Liver (tissue), 9 donors: ENCODE measurements around the gene TOMM20. TPM values are rescaled to one million over a fixed set of nuclear protein-coding genes. Genes with fewer than 3 reads are reported as not detected.

Experiments
- DNase-seq: peaks from one replicate; pipeline ENCODE4 v3.0.0-alpha.2; 2017; ENCODE audit warnings: low spot score
- H3K27ac ChIP-seq, 2 donors: one replicate each; pipeline ENCODE4 v1.7.0; 2013; ENCODE audit warnings: inconsistent platforms in 2 of 2, low read length in 2 of 2, control low read depth in 1 of 2, low read depth in 1 of 2, mild to moderate bottlenecking in 1 of 2
- H3K27me3 ChIP-seq, 4 donors: one replicate each; pipeline versions ENCODE4 v1.6.1 to v1.7.0; 2013; ENCODE audit warnings: low read length in 3 of 4, inconsistent platforms in 1 of 4, mild to moderate bottlenecking in 1 of 4, moderate library complexity in 1 of 4; ENCODE audit not compliant: control insufficient read depth in 4 of 4, insufficient read depth in 4 of 4
- H3K36me3 ChIP-seq, 4 donors: one replicate each; pipeline versions ENCODE4 v1.6.1 to v1.7.0; 2013; ENCODE audit warnings: low read length in 3 of 4, mild to moderate bottlenecking in 3 of 4, low read depth in 1 of 4, moderate library complexity in 1 of 4; ENCODE audit not compliant: control insufficient read depth in 4 of 4, insufficient read depth in 3 of 4
- H3K4me1 ChIP-seq, 4 donors: one replicate each; pipeline versions ENCODE4 v1.6.1 to v1.7.0; 2013; ENCODE audit warnings: low read length in 3 of 4, mild to moderate bottlenecking in 3 of 4, moderate library complexity in 1 of 4; ENCODE audit not compliant: control insufficient read depth in 4 of 4, insufficient read depth in 4 of 4
- H3K4me3 ChIP-seq, 3 donors: one replicate each; pipeline versions ENCODE4 v1.6.1 to v1.7.0; 2013; ENCODE audit warnings: low read length in 3 of 3, control low read depth in 1 of 3, low read depth in 1 of 3, mild to moderate bottlenecking in 1 of 3
- H3K9ac ChIP-seq, 2 donors: one replicate each; pipeline ENCODE4 v1.7.0; 2013; ENCODE audit warnings: low read length in 2 of 2, mild to moderate bottlenecking in 2 of 2, moderate library complexity in 2 of 2, control low read depth in 1 of 2, low read depth in 1 of 2
- H3K9me3 ChIP-seq, 4 donors: one replicate each; pipeline versions ENCODE4 v1.6.1 to v1.7.0; 2013; ENCODE audit warnings: low read length in 3 of 4; ENCODE audit not compliant: control insufficient read depth in 4 of 4
- ATF3 ChIP-seq: IDR thresholded peaks from 2 replicates; pipeline ENCODE4 v1.6.1; 2016; ENCODE audit warnings: antibody characterized with exemption
- CTCF ChIP-seq: fragments of 150-350 bp; IDR thresholded peaks from 2 replicates; pipeline ENCODE4 v1.5.1; 2017; ENCODE audit warnings: improper control_type of control experiment, low read depth, low read length; ENCODE audit not compliant: missing input control
- EGR1 ChIP-seq, 2 donors: IDR thresholded peaks; 2 replicates each; pipeline ENCODE4 v1.6.1; 2016 to 2018; ENCODE audit warnings: antibody characterized with exemption in 2 of 2, low read depth in 2 of 2
- FOXA1 ChIP-seq: IDR thresholded peaks from 2 replicates; pipeline ENCODE4 v1.6.1; 2016; ENCODE audit warnings: antibody characterized with exemption
- FOXA2 ChIP-seq: IDR thresholded peaks from 2 replicates; pipeline ENCODE4 v1.6.1; 2016; ENCODE audit warnings: antibody characterized with exemption
- GABPA ChIP-seq, 2 donors: IDR thresholded peaks in 1 of 2; conservative IDR thresholded peaks in 1 of 2; 2 replicates each; pipeline ENCODE4 v1.6.1; 2016; ENCODE audit warnings: antibody characterized with exemption in 2 of 2, mild to moderate bottlenecking in 1 of 2, moderate library complexity in 1 of 2
- HNF4A ChIP-seq, 2 donors: conservative IDR thresholded peaks; 2 replicates each; pipeline ENCODE4 v1.6.1; 2016; ENCODE audit warnings: antibody characterized with exemption in 2 of 2, mild to moderate bottlenecking in 2 of 2
- HNF4G ChIP-seq: IDR thresholded peaks from 2 replicates; pipeline ENCODE4 v1.6.1; 2016; ENCODE audit warnings: antibody characterized with exemption
- JUND ChIP-seq, 2 donors: IDR thresholded peaks; 2 replicates each; pipeline ENCODE4 v1.6.1; 2016; ENCODE audit warnings: antibody characterized with exemption in 2 of 2
- MAX ChIP-seq: IDR thresholded peaks from 2 replicates; pipeline ENCODE4 v1.6.1; 2016; ENCODE audit warnings: antibody characterized with exemption
- NR2F2 ChIP-seq: IDR thresholded peaks from 2 replicates; pipeline ENCODE4 v1.6.1; 2016; ENCODE audit warnings: antibody characterized with exemption
- RAD21 ChIP-seq, 2 donors: IDR thresholded peaks; 2 replicates each; pipeline ENCODE4 v1.6.1; 2016; ENCODE audit warnings: antibody characterized with exemption in 2 of 2, mild to moderate bottlenecking in 2 of 2
- REST ChIP-seq: IDR thresholded peaks from 2 replicates; pipeline ENCODE4 v1.6.1; 2016; ENCODE audit warnings: antibody characterized with exemption, mild to moderate bottlenecking
- RXRA ChIP-seq, 2 donors: IDR thresholded peaks; 2 replicates each; pipeline ENCODE4 v1.6.1; 2017 to 2018; ENCODE audit warnings: antibody characterized with exemption in 2 of 2, mild to moderate bottlenecking in 1 of 2
- SP1 ChIP-seq: IDR thresholded peaks from 2 replicates; pipeline ENCODE4 v1.6.1; 2018; ENCODE audit warnings: antibody characterized with exemption, mild to moderate bottlenecking
- TAF1 ChIP-seq: conservative IDR thresholded peaks from 2 replicates; pipeline ENCODE4 v1.6.1; 2016; ENCODE audit warnings: antibody characterized with exemption, mild to moderate bottlenecking
- YY1 ChIP-seq: IDR thresholded peaks from 2 replicates; pipeline ENCODE4 v1.6.1; 2016; ENCODE audit warnings: antibody characterized with exemption, mild to moderate bottlenecking
- ZBTB33 ChIP-seq: IDR thresholded peaks from 2 replicates; pipeline ENCODE4 v1.6.1; 2016; ENCODE audit warnings: antibody characterized with exemption
- WGBS: extraction: QIAGEN DNeasy Blood & Tissue Kit; methylation state at CpG from one replicate; pipeline ENCODE4 v1.1.7; 2013; 5-methylcytosine and 5-hydroxymethylcytosine counted together
- polyA plus RNA-seq, 2 donors: library from polyadenylated mRNA; stranded (reverse) in 1 of 2; unstranded in 1 of 2; fragments of 200-250 nt in 1 of 2; fragments of >200 nt in 1 of 2; fragmentation: Nextera tagmentation in 1 of 2; extraction: Ambion mirVana in 1 of 2; gene quantifications; one replicate each; pipeline versions ENCODE4 v1.2.1 to v1.2.3, GENCODE V29; 2013 to 2015
- total RNA-seq, 2 donors: library from RNA; depleted of rRNA; stranded (reverse); fragments of >200 nt; gene quantifications; one replicate each; pipeline ENCODE4 v1.2.3, GENCODE V29; 2014
- donor health status: healthy.
- donor health status: healthy.
- donor health status: healthy.
- donor health status: healthy.
- donor health status: healthy.

The TOMM20 gene
- total and polyA plus RNA-seq, 4 donors: 33.4 to 74.4 (median 39.1) TPM

- DNase-seq: no peak
- H3K9me3 ChIP-seq: no peaks in the 10 kb centered on the region
- WGBS: 19% methylated on average over 25 of the region's 25 CpGs
- H3K9ac ChIP-seq: peak overlapping the region; percentile 40 to 94
- H3K36me3 ChIP-seq: no peaks in the 10 kb centered on the region
- TF ChIP-seq EGR1 (IDR thresholded peaks at IDR 0.05; ENCODE audit: low read depth in 2 of 2): no peak
- peak; percentile 25 for TF ChIP-seq YY1
- peak in 1 of 2 donors; percentile 2 for TF ChIP-seq JUND (IDR thresholded peaks at IDR 0.05)
- peak; percentile 45 for TF ChIP-seq MAX
- TF ChIP-seq TAF1: peak; percentile 80
- TF ChIP-seq FOXA1: no peak
- peak; percentile 7 for TF ChIP-seq SP1
- no peak for TF ChIP-seq ATF3
- peak; percentile 29 for TF ChIP-seq REST
- H3K4me3 ChIP-seq: peak overlapping the region; percentile 22 to 60 (median 41)
- no peaks in the 10 kb centered on the region for H3K27me3 ChIP-seq
- H3K4me1 ChIP-seq: peaks cover 9 to 78% (median 43%) of the 10 kb centered on the region in 4 donors
- peak overlapping the region; percentile 89 to 96 for H3K27ac ChIP-seq
Observed at GRCh38 chr1:235075048-235075776, 53.4 kb downstream of the TOMM20 start.

- Histone ChIP-seq H3K4me3 (peak overlapping the region; percentile 22 to 60 (median 41)), H3K27ac (peak overlapping the region; percentile 89 to 96), H3K36me3 (no peaks in the 10 kb centered on the region), H3K27me3 (no peaks in the 10 kb centered on the region), H3K9ac (peak overlapping the region; percentile 40 to 94), H3K4me1 (peaks cover 6 to 71% (median 37%) of the 10 kb centered on the region in 4 donors), H3K9me3 (no peaks in the 10 kb centered on the region)
- WGBS: 7% methylated on average over 14 of the region's 14 CpGs
- DNase-seq: no peak
- TF ChIP-seq TAF1: peak; percentile 82
- TF ChIP-seq ZBTB33: no peak
- no peak for TF ChIP-seq ATF3
- peak in 1 of 2 donors; percentile 59 for TF ChIP-seq HNF4A (conservative IDR thresholded peaks at IDR 0.05)
- TF ChIP-seq RAD21 (IDR thresholded peaks at IDR 0.05): peak; percentile 16 to 63
- peak; percentile 40 for TF ChIP-seq FOXA1
- TF ChIP-seq GABPA (IDR thresholded peaks at IDR 0.05 in 1 of 2, conservative IDR thresholded peaks at IDR 0.05 in 1 of 2): no peak
- TF ChIP-seq REST: no peak
- peak; percentile 45 to 68 for TF ChIP-seq RXRA (IDR thresholded peaks at IDR 0.05)
- TF ChIP-seq NR2F2: no peak
- no peak for TF ChIP-seq CTCF
- TF ChIP-seq HNF4G: no peak
- TF ChIP-seq YY1: peak; percentile 45
- peak; percentile 64 for TF ChIP-seq SP1
- TF ChIP-seq FOXA2: peak; percentile 35
- TF ChIP-seq EGR1 (IDR thresholded peaks at IDR 0.05; ENCODE audit: low read depth in 2 of 2): no peak
- peak; percentile 76 for TF ChIP-seq MAX
Observed at GRCh38 chr1:235074523-235075047, 54.1 kb downstream of the TOMM20 start.
